B cell (primary cell): ENCODE results near the gene ALMS1. TPM values are rescaled to one million over a fixed set of nuclear protein-coding genes. Genes with fewer than 3 reads are reported as not detected.

Source experiments
- ATAC-seq: fragments of 200-7000 bp; cut with Tn5 transposase; one replicate; pipeline ENCODE4 v1.10.0; 2021; ENCODE audit warnings: low read depth, mild to moderate bottlenecking, moderate number of reproducible peaks, moderate library complexity
- CTCF ChIA-PET: fragments of 350-600 bp; sonication (Branson Sonifier 250); formaldehyde crosslinking; loops from one replicate; lab custom pipeline; 2021; ENCODE audit warnings: antibody characterized with exemption, inconsistent platforms; lab: Charles Lee
- POLR2A ChIA-PET: fragments of 350-600 bp; sonication (Branson Sonifier 250); formaldehyde crosslinking; loops from one replicate; lab custom pipeline; 2021; ENCODE audit warnings: antibody characterized with exemption; lab: Charles Lee
- DNase-seq: peaks from one replicate; pipeline ENCODE4 v3.0.0; 2013
- H2AFZ ChIP-seq: 2 replicates; pipeline ENCODE4 v1.6.1; 2012; ENCODE audit warnings: mild to moderate bottlenecking, low read depth, low read length; ENCODE audit not compliant: insufficient read depth, poor library complexity, severe bottlenecking
- H3K27ac ChIP-seq, 2 donors: 1 replicate in 1 of 2; 2 replicates in 1 of 2; pipeline ENCODE4 v1.5.1; 2012 to 2013; ENCODE audit warnings: low read length in 2 of 2, mild to moderate bottlenecking in 2 of 2, moderate library complexity in 1 of 2
- H3K27me3 ChIP-seq, 4 experiments: fragments of 200-600 bp in 1 of 4; sonication (generic) in 1 of 4; replicated peaks in 1 of 4; 1 replicate in 2 of 4; 2 replicates in 2 of 4; pipeline versions ENCODE4 v1.6.1 to v1.7.0; 2013 to 2016; ENCODE audit warnings: low read length in 3 of 4, mild to moderate bottlenecking in 2 of 4, mixed read lengths in 1 of 4, moderate library complexity in 1 of 4; ENCODE audit not compliant: insufficient read depth in 4 of 4, control insufficient read depth in 3 of 4; ENCODE audit errors: control extremely low read depth in 1 of 4
- H3K36me3 ChIP-seq, 2 experiments: replicated peaks in 1 of 2; 1 replicate in 1 of 2; 2 replicates in 1 of 2; pipeline versions ENCODE4 v1.6.1 to v1.7.1; 2013; ENCODE audit warnings: low read length in 1 of 2; ENCODE audit not compliant: insufficient read depth in 2 of 2, control insufficient read depth in 1 of 2; ENCODE audit errors: control extremely low read depth in 1 of 2, extremely low read depth in 1 of 2
- H3K4me1 ChIP-seq, 2 donors: fragments of 200-600 bp in 1 of 2; sonication (generic) in 1 of 2; 1 replicate in 1 of 2; 2 replicates in 1 of 2; pipeline versions ENCODE4 v1.5.1 to v1.6.1; 2013 to 2017; ENCODE audit warnings: low read length in 2 of 2; ENCODE audit not compliant: control insufficient read depth in 2 of 2, insufficient read depth in 2 of 2
- H3K4me2 ChIP-seq: replicated peaks from 2 replicates; pipeline ENCODE3; 2012; ENCODE audit warnings: mild to moderate bottlenecking, low read depth, low read length; ENCODE audit not compliant: poor library complexity, severe bottlenecking
- H3K4me3 ChIP-seq, 5 experiments: fragments of 200-600 bp in 1 of 5; sonication (generic) in 1 of 5; 1 replicate in 3 of 5; 2 replicates in 2 of 5; pipeline versions ENCODE4 v1.5.1 to v1.7.0; 2011 to 2016; ENCODE audit warnings: low read length in 4 of 5, mild to moderate bottlenecking in 4 of 5, low read depth in 2 of 5, control low read depth in 1 of 5, moderate library complexity in 1 of 5; ENCODE audit not compliant: insufficient read depth in 1 of 5; ENCODE audit errors: control extremely low read depth in 1 of 5, extremely low read depth in 1 of 5
- H3K79me2 ChIP-seq: fragments of 200-600 bp; sonication (generic); one replicate; pipeline ENCODE4 v1.6.0; 2016; ENCODE audit warnings: low read length; ENCODE audit not compliant: control insufficient read depth, insufficient read depth
- H3K9ac ChIP-seq: fragments of 200-600 bp; sonication (generic); 2 replicates; pipeline ENCODE4 v1.6.1; 2017; ENCODE audit warnings: mild to moderate bottlenecking, low read length, moderate library complexity
- H3K9me3 ChIP-seq, 3 donors: one replicate each; pipeline versions ENCODE4 v1.6.1 to v1.7.1; 2013; ENCODE audit warnings: low read length in 2 of 3; ENCODE audit not compliant: control insufficient read depth in 2 of 3, insufficient read depth in 1 of 3; ENCODE audit errors: control extremely low read depth in 1 of 3
- H4K20me1 ChIP-seq: 2 replicates; pipeline ENCODE4 v1.6.0; 2012; ENCODE audit warnings: mild to moderate bottlenecking, low read length; ENCODE audit not compliant: insufficient read depth, control insufficient read depth, poor library complexity, severe bottlenecking
- H3K27ac Mint-ChIP-seq: one replicate; pipeline ENCODE4 v1.8.0; 2021; ENCODE audit warnings: mixed read lengths
- H3K27me3 Mint-ChIP-seq: one replicate; pipeline ENCODE4 v1.8.0; 2021; ENCODE audit warnings: mixed read lengths
- H3K4me1 Mint-ChIP-seq: one replicate; pipeline ENCODE4 v1.8.0; 2021; ENCODE audit warnings: mixed read lengths
- H3K4me3 Mint-ChIP-seq: one replicate; pipeline ENCODE4 v1.8.0; 2021; ENCODE audit warnings: mixed read lengths
- H3K9me3 Mint-ChIP-seq: one replicate; pipeline ENCODE4 v1.8.0; 2022; ENCODE audit warnings: mixed read lengths; ENCODE audit not compliant: insufficient read depth
- CTCF ChIP-seq: fragments of 200-600 bp; IDR thresholded peaks from one replicate; pipeline ENCODE4 v1.8.0; 2022; ENCODE audit warnings: antibody characterized with exemption, mild to moderate bottlenecking
- EZH2 ChIP-seq: IDR thresholded peaks from 2 replicates; pipeline ENCODE4 v1.6.1; 2012; ENCODE audit warnings: borderline replicate concordance, low read depth, mild to moderate bottlenecking, moderate library complexity, low read length; ENCODE audit not compliant: insufficient read depth, poor library complexity, severe bottlenecking
- WGBS: methylation state at CpG from one replicate; pipeline ENCODE4 v1.1.5; 2013; ENCODE audit warnings: missing lambda C conversion rate; ENCODE audit not compliant: insufficient coverage; 5-methylcytosine and 5-hydroxymethylcytosine counted together
- intact Hi-C: fragments of 100-400 bp; cut with micrococcal nuclease; formaldehyde crosslinking; loops from one replicate; pipeline ENCODE4 v1.10.0; 2022
- polyA plus RNA-seq: library from polyadenylated mRNA; depleted of rRNA; stranded (reverse); fragments of >200 nt; gene quantifications from 2 replicates; pipeline ENCODE4 v1.2.3, GENCODE V29; 2012
- total RNA-seq, 2 donors: library from RNA; stranded (reverse); fragments of 120-200 nt in 1 of 2; gene quantifications; 1 replicate in 1 of 2; 2 replicates in 1 of 2; pipeline versions ENCODE4 v1.2.3 to v1.2.4, GENCODE V29; 2013 to 2022

The ALMS1 gene
- total and polyA plus RNA-seq, 2 donors (not counting 1 experiment from before 2014, with no cell fraction given): 4.8 to 32.1 TPM

GRCh38 chr2:73415906-73416305, 30.3 kb downstream of the ALMS1 start:
- CTCF ChIA-PET: no interaction called here

GRCh38 chr2:73418343-73418742, 32.7 kb downstream of the ALMS1 start:
- Histone ChIP-seq H3K4me1 (no peaks in the 10 kb centered on the region), H3K9me3 (no peaks in the 10 kb centered on the region), H4K20me1 (no peaks in the 10 kb centered on the region), H2AFZ (no peak overlapping the region), H3K27ac (no peak overlapping the region), H3K36me3 (peaks cover 0 to 7% of the 10 kb centered on the region in 2 experiments), H3K79me2 (no peaks in the 10 kb centered on the region), H3K27me3 (no peaks in the 10 kb centered on the region), H3K4me3 (no peak overlapping the region), H3K9ac (no peak overlapping the region), H3K4me2 (no peak overlapping the region)
- POLR2A ChIA-PET: no interaction called here
- intact Hi-C loops: no loop called here
- Mint-ChIP-seq H3K27me3 (no peaks in the 10 kb centered on the region), H3K4me1 (no peaks in the 10 kb centered on the region), H3K27ac (no peak overlapping the region), H3K9me3 (no peaks in the 10 kb centered on the region), H3K4me3 (no peak overlapping the region)
- CTCF ChIA-PET: no interaction called here
- ATAC-seq (no peak), DNase-seq (no peak)
- TF ChIP-seq CTCF (no peak), EZH2 (no peak)
- 98% methylated on average over 7 of the region's 7 CpGs for WGBS

More at GRCh38 chr2:73415906-73416305, 30.3 kb downstream of the ALMS1 start:
- DNase-seq: no peak
- intact Hi-C loops: no loop called here
- no peaks in the 10 kb centered on the region for H3K4me1 ChIP-seq
- no peaks in the 10 kb centered on the region for H3K27me3 Mint-ChIP-seq
- POLR2A ChIA-PET: no interaction called here
- no peak overlapping the region for H3K9ac ChIP-seq
- no peaks in the 10 kb centered on the region for H4K20me1 ChIP-seq
- no peak overlapping the region for H3K4me2 ChIP-seq
- no peak overlapping the region for H2AFZ ChIP-seq
- H3K27me3 ChIP-seq: no peaks in the 10 kb centered on the region
- peaks cover 3 to 7% of the 10 kb centered on the region in 2 experiments for H3K36me3 ChIP-seq
- H3K27ac Mint-ChIP-seq: no peak overlapping the region
- no peaks in the 10 kb centered on the region for H3K9me3 ChIP-seq
- 100% methylated on average over 2 of the region's 2 CpGs for WGBS
- no peak overlapping the region for H3K4me3 Mint-ChIP-seq
- no peak overlapping the region for H3K27ac ChIP-seq
- ATAC-seq: no peak
- H3K4me3 ChIP-seq: no peak overlapping the region
- H3K9me3 Mint-ChIP-seq: no peaks in the 10 kb centered on the region
- no peaks in the 10 kb centered on the region for H3K4me1 Mint-ChIP-seq
- TF ChIP-seq EZH2: no peak
- no peak for TF ChIP-seq CTCF
- no peaks in the 10 kb centered on the region for H3K79me2 ChIP-seq
